GM18502 (cell line): Measurements from ENCODE around the gene NBAS.
"Not testable (repeated sequence)": the region's sequence is repeated elsewhere in the genome, so short reads cannot be mapped to it uniquely, and the experiment has no call there.

Source experiments
- ATAC-seq: cut with Tn5 transposase; IDR thresholded peaks from one replicate; pipeline ENCODE4 v1.9.1; 2021; ENCODE audit warnings: mild to moderate bottlenecking; ENCODE audit not compliant: unreplicated experiment, poor library complexity

The NBAS gene

GRCh38 chr2:15284614-15285013, 276.5 kb downstream of the NBAS start:
- no peak for ATAC-seq

DNA sequence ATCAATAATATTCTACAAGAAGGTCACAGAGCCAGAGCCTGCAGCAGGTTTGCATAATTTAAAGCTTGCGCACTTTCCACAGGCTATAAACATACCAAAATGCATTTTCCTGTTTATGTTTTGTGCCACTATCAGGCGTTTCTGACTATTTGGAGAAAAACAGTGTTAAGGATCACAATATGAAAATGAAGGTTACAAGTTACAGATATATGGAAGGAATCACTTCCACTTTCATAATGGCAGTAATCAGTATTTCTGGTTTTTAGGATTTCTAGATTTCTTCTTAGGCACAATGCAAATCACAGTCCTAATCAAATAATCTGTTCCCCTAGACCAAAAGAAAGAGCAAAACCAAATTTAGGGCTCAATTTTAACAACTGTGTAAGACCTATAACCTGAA, 279.5 kb downstream of the NBAS start:
- no peak for ATAC-seq

DNA sequence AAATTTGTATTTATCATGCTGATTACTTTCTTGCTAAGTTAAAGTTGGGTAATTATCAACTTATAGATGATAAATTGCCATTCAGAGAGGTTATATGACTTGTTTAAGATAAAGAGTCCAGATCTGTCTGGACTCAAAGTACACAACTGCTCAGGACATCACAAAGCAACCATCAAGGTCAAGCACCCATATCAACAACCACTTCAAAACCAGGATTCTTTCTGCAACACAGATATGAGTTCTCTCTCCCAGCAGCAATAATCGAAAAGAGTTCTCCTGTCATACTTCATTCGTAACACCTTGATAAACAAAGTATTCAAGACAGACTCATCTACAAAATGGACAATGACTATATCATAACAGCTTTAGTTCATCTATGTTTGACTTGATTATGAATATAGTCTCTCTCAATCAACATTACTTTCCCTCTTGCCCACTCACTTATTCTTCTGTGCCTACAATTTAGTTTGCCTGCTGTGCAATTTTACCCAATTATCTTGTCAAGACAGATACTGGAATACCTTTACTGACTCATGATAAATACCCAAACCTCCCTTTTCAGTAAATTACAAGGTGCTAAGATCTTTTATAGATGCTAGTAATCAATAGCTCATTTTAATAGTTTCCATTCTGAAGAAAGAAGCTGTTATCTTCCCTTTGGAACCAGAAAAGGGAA, 281.8 kb downstream of the NBAS start:
- no peak for ATAC-seq

DNA sequence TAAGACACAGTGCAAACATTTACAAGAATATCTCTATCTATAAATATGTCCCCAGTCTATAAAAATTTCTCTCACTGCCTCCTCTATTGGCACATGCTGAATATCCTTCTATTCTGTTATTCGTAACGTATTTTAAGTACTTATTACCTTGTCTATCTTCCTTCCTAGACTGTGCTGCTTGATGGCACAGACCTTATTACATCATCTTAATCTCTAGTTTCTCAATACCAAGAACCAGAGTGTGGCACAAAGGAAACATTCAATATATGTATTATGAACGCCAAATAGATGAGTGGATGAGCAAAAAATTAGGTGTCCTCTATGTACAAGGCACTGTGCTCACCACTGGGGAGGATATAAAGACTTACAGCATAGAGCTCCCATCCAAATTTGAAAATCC, 282.8 kb downstream of the NBAS start:
- no peak for ATAC-seq

DNA sequence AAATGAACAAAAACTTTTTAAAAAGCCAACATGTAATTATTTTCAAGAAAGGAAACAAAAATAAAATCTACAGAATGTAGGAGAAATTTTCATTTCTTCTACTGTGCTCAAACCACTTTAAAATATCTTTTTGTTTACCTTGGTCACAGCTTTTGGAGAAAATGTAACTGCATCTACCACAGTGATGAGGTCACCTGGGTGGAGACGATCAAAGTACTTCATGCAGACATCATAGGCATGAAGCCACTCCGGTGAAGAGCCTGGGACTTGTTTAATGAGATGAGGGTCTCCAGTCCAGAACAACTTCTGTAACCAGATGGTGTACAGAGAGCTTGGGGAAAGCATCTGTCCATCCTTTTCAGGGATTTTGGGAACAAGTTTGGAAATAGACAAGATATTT, 285.8 kb downstream of the NBAS start:
- ATAC-seq = no peak

DNA sequence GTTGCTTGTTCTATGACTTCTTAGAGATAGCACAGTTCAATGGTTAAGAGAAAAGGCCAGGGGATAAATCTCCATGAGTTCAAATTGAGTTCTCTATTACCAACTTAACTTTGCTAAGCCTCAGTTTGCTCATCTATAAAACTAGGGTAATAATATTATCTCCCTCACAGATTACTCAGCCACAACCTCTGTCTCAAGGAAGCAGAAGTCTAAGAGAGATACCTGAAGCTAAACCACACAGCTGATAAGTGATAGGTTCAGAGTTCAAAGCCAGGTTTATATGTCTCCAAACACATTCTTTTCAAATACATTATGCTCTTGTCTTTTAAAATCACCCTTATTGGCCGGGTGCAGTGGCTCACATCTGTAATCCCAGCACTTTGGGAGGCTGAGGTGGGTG, 287.7 kb downstream of the NBAS start:
- ATAC-seq = no peak

- ATAC-seq = no peak
Observed at GRCh38 chr2:15272942-15273341, 288.2 kb downstream of the NBAS start.

GRCh38 chr2:15271941-15272542, 289.1 kb downstream of the NBAS start:
- no peak for ATAC-seq

- ATAC-seq = no peak
Observed at GRCh38 chr2:15271276-15271675, 289.9 kb downstream of the NBAS start.

DNA sequence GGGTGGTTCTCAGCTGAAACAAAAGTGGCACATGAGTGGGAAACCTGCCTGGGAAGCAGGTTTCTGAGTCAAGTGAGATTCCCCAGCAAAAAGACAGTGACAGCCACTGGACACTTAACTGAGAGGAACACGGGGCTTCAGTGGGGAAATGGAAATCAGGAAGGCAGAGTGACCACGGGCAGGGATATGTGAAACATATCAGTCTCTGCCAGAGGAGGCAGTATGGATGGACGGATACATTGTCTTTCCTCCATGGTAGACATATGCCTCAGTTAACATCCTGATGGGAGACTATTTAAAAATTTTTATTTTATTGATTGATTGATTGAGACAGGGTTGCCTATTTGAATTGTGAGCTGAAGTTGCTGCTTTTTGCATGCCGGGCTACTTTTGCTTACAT, 292.1 kb downstream of the NBAS start:
- no peak for ATAC-seq

GRCh38 chr2:15265889-15266288, 295.2 kb downstream of the NBAS start:
- ATAC-seq = no peak

- no peak for ATAC-seq
Observed at GRCh38 chr2:15263976-15264685, 297.0 kb downstream of the NBAS start.

DNA sequence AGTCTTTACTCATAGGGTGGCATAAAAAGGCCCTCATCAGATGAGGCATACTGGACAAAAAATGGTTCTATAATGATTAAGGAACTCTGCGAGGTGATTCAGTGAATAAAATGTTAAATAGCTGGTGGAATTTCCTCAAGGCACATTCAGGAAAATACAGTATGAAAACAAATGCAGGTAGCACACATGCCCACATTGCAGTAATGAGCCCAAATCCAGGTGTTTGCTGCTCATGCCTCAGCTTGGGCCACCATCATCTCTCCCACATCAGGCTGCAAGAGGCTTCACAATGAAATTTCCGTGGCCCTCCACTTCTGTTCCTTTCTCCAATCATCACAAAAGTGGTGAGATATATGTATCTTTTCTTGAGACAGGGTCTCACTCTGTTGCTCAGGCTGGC, 298.3 kb downstream of the NBAS start:
- ATAC-seq = no peak

GRCh38 chr2:15260835-15261234, 300.3 kb downstream of the NBAS start:
- no peak for ATAC-seq

DNA sequence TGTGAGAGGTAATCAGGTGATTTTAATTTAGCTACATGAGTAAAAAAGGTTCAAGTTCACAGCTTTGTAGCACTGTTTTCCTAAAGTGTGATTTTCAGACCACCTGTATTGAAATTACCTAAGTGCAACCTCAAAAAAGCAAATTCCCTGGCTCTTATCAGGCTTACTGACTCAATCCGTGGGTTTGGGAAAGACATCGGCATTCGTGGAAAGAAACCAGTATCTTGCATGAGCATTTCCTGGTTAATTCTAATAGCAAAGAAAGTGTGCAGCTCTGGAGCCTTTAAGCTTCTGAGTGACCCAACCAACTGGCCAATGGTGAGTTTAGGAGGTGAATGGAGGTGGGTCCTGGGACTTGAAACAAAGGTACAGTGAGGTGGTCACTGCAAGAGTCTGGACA, 300.9 kb downstream of the NBAS start:
- no peak for ATAC-seq

- no peak for ATAC-seq
Observed at GRCh38 chr2:15259356-15259756, 301.8 kb downstream of the NBAS start.

DNA sequence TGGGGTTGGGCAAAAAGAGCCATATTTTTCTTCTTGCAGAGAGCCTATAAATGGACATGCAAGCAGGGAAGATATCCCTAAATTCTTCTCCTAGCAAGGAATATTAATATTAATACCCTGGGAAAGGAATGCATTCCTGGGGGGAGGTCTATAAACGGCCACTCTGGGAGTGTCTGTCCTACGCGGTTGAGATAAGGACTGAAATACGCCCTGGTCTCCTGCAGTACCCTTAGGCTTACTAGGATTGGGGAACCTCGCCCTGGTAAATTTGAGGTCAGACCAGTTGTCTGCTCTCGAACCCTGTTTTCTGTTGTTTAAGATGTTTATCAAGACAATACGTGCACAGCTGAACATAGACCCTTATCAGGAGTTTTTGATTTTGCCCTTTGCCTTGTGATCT, 302.7 kb downstream of the NBAS start:
- not testable (repeated sequence) for ATAC-seq

GRCh38 chr2:15253835-15254286, 307.3 kb downstream of the NBAS start:
- ATAC-seq = no peak

GRCh38 chr2:15253247-15253646, 307.9 kb downstream of the NBAS start:
- no peak for ATAC-seq

GRCh38 chr2:15251753-15252152, 309.4 kb downstream of the NBAS start:
- ATAC-seq = no peak

DNA sequence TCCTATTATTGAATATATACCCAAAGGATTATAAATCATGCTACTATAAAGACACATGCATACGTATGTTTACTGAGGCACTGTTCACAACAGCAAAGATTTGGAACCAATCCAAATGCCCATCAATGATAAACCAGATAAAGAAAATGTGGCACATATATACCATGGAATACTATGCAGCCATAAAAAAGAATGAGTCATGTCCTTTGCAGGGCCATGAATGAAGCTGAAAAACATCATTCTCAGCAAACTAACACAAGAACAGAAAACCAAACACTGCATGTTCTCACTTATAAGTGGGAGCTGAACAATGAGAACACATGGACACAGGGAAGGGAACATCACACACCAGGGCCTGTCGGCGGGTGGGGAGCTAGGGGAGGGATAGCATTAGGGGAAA, 310.2 kb downstream of the NBAS start:
- not testable (repeated sequence) for ATAC-seq

DNA sequence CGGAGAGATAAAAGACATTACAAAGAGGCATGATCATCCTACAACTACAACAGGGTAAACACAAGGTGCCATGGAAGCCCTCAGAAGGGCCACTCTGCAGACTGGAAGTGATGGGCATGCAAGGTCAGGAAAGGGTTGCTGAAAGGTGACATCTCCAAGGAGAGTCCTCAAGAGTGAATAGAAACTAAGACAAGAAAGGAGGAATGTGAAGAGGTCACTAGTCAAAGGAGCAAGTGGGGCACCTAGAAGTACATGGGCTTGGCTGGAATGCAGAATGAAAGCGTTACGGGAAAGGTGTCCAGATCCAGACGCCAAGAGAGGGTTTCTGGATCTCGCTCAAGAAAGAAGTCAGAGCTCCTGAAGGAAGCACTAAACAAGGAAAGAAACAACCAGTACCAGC, 314.3 kb downstream of the NBAS start:
- ATAC-seq = no peak
